ENCODE measurements around the gene KLHL10.
"Not testable (repeated sequence)": the region's sequence is repeated elsewhere in the genome, so short reads cannot be mapped to it uniquely, and the experiment has no call there.

The KLHL10 gene

DNA sequence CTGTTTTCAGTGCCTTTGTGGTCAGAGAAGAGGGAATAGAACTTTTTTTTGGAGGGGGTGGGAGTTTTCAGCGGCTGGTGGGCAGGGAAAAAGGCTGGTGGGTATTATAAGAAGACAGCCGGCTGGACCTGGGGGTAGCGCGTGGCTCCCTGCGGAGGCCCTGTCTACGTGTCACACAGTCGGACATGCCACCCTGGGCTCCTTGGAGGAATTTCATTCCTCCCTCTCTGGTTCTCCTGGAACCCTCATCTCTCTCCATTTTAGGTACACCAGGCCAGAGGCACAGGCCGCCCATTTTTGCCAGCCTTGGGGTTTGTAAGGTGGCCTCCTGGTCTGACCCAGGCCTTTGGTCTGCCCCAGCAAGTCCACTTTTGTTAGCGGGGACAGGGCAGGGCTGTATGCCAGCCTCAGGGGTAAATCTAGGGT, 23.9 kb upstream of the KLHL10 start:
- DNase-seq, result no peak

DNA sequence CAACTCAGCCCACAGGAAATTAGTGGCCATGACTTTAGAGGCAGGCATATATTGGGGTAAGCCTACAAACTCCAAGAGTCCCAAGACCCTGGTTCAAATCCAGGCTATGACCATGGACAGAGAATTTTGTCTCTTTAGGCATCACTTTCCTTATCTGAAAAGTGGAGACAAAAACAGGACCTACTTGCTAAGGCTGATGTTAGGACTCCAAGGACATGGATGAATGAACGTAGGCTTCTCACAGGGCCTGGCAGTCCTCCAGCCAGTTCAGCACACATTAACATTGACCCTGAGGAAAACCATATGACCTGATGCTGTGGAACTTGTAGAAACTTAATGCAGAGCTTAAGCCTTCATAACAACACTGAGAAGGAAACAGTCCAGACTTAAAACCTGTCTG, 23.4 kb upstream of the KLHL10 start:
- DNase-seq, result no peak

- no peak for DNase-seq
Observed at GRCh38 chr17:41816637-41817320, 20.8 kb upstream of the KLHL10 start.

GRCh38 chr17:41818024-41818423, 19.6 kb upstream of the KLHL10 start:
- no peak for DNase-seq

GRCh38 chr17:41821776-41822175, 15.8 kb upstream of the KLHL10 start:
- no peak for DNase-seq

GRCh38 chr17:41822216-41823140, 15.1 kb upstream of the KLHL10 start:
- no peak for DNase-seq

GRCh38 chr17:41823141-41823524, 14.5 kb upstream of the KLHL10 start:
- DNase-seq, result no peak

- DNase-seq, result no peak
Observed at GRCh38 chr17:41823580-41823979, 14.0 kb upstream of the KLHL10 start.

GRCh38 chr17:41824086-41824485, 13.5 kb upstream of the KLHL10 start:
- no peak for DNase-seq

DNA sequence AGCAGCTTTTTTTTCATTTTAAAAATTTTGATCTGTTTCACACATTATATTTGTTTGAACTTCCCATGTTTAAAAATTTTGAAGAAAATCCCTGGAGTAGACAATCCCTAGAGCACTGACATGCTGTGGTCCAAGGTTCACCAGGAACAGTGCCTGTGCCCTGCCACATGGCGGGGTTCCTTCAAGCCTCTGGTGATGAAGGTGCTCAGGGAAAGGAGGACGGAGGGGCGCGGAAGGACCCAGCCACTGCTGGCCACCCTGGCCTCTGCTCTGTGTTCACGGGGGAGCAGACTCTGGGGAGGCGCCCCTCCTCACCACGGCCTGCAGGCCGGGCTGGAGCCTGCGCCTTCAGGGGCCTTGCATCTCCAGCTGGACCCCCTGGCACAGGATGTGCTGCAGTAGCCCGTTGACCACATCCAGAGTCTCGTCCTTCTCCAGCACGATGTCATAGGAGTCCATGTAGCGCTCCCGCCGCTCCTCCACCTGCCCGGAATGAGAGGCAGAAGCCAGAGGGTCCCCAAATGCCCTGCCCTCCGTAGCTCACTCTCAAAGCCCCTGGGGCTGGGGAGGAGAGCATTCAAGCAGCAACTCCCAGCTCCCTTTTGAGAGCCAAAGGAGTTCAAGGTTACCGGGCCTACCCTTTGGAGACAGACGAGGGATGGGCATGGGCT, 12.3 kb upstream of the KLHL10 start:
- DNase-seq, result no peak

DNA sequence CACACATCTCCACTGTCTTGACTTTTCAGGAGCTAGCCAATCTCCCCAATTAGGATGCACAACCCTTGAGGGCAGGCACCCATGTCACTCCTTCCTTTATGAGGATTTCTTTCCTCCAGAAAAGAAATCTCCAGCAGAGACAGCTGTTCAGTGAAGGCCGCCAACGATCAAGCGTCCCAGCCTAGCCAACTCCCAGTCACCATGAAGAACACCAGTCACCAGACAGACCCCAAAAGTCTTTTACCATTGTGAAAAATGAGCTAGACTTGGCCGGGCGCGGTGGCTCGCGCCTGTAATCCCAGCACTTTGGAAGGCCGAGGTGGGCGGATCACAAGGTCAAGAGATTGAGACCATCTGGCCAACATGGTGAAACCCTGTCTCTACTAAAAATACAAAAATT, 7.7 kb upstream of the KLHL10 start:
- DNase-seq, result not testable (repeated sequence)

DNA sequence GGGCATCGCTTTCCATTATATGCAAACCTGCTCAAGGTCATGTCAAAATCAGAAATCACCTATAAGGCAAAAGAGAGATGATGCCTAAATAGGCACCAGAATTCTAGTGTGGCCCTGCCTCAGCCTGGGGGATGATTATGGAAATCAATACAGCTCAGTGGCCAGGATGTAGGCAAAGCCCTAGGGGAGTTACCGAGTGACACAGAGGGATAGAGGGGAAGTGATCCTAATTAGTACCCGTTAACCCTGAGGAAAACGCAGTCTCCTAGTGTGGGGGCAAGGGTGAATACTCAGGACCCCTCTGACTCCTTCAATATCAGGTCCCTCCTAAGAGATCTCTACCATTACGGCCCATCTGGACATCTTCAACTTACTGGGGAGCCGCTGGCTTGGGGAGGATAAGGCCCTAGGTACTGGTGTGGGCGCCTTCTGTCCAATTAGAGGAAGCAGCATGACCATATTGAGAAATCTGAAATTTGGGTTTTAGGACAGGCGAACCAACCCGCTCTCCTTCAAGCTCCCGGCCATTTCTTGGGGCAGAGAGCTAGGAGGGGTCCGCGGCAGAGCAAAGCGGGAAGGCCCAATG, 2.3 kb upstream of the KLHL10 start:
- no peak for DNase-seq

DNA sequence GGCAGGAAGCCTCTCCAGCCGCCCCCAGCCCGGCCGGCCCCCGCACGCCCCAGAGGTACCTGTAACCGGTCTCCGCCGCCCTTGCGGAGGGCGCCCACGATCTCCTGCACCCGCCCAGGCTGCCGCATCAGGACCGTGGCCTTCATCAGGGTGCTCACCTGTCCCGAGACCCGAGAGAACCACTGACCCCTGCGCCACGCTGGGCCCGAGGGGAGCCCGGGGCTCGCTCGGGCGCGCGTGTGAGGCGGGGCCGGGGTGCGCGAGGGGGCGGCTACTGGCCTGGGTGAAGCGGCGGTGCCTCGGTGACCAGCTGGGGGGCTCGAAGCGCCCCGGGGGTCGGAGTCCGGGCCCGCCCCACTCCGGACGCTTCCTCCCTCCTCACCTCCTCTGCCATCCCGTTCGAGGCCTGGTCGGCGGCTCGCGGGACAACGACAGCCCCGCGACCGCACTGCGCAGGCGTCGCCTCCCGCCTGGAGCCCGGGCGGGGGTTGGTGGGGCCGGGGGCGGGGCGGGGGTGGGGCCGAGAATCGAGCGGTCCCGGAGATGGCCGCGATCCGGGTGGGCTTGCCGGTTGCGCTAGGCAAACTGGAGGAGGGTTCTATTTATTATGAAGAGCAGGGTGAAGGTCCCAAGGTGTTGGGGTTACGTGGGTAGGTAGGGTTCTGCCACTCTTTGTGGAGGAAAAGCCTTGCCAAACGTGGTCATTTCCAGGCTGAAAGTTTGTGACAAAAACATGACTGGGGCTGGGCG, 1.6 kb upstream of the KLHL10 start, which contains the start of gene NT5C3B:
TSS of gene NT5C3B (minus strand) at position 433 of the 750 bp plus-strand sequence. CDS start at position 394, 39 bp downstream.
- no peak for DNase-seq

DNA sequence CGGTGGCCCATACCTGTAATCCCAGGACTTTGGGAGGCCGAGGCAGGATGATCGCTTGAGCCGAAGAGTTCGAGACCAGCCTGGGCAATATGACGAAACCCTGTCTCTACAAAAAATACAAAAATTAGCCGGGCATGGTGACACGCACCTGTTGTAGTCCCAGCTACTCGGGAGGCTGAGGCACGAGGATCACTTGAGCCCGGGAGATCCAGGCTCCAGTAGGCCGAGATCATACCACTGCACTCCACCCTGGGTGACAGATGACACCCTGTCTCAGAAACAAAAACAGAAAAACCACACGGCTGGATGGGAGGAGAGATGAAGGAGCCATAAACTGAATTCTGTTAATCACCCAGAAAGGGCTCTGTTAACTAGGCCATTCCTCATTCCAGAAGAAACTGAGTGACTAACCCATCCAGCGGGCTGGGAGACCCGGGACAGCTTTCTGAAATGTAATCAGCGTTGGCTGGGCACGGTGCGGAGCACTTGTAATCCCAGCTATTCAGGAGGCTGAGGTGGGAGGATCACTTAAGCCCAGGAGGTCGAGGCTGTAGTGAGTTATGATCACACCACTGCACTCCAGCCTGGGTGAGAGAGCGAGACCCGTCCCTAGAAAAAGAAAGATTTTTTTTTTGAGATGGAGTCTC, 952 bp upstream of the KLHL10 start:
- DNase-seq, result no peak

DNA sequence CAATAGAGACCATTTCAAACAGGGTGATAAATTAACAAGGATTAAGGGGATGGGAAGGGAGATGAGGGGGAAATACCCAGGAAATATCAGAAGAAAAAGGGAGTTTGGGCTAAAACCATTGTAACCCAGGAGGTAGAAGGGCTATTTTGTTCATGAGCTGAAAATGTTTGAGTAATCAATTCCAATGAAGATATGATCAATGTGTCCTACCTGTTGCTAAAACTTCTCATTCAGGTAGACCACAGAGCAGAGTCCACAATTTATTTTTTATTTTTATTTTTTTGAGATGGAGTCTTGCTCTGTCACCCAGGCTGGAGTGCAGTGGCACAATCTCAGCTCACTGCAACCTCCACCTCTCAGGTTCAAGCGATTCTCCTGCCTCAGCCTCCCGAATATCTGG, 1.8 kb downstream of the KLHL10 start:
- not testable (repeated sequence) for DNase-seq

DNA sequence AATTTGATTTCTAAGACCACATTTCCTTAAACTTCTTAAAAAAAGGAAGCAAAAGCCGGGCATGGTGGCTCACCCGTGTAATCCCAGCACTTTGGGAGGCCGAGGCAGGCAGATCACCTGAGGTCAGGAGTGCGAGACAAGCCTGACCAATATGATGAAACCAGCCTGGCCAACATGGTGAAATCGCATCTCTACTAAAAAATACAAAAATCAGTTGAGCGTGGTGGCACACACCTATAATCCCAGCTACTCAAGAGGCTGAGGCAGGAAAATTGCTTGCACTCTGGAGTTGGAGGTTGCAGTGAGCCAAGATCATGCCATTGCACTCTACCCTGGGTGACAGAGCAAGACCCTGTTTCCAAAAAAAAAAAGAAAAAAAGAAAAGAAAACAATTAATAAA, 3.2 kb downstream of the KLHL10 start:
- not testable (repeated sequence) for DNase-seq

DNA sequence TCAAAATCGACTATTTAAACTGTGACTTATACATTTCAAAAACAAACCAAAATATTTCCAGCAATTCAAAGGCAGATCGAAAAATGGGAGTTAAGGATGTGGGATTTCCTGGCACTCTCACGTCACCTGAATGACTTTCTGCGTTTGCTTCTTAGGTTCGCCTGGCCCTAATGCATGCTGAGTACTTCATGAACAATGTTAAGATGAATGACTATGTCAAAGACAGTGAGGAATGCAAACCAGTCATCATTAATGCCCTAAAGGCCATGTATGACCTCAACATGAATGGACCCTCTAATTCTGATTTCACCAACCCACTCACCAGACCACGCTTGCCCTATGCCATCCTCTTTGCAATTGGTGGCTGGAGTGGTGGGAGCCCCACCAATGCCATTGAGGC, 7.3 kb downstream of the KLHL10 start:
- no peak for DNase-seq

DNA sequence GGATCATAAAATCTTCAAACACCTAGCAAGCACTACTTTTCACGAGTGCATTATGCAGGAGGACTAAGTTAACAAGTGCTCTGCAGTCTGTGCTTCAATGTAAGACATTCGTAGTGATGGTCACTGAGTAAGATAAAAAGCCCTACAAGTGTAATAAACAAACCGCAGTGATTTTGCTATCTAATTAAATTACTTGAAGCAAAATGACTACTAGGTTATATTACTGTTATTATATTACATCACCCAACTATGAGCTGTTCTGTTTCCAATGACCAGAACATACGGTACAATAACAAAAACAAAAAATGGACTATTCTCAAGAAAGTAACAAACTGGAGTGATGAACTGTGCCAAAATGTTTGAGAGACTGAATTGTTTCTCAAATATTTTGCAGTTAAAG, 11.2 kb downstream of the KLHL10 start:
- no peak for DNase-seq

GRCh38 chr17:41849251-41849990, 11.8 kb downstream of the KLHL10 start:
- DNase-seq, result no peak

DNA sequence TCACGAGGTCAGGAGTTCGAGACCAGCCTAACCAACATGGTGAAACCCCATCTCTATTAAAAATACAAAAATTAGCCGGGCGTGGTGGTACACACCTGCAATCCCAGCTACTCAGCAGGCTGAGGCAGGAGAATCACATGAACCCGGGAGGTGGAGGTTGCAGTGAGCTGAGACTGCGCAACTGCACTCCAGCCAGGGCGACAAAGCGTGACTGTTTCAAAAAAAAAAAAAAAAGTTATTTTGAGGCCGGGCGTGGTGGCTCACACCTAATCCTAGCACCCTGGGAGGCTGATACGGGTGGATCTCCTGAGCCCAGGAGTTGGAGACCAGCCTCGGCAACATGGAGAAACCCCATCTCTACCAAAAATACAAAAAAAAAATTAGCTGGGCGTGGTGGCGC, 13.8 kb downstream of the KLHL10 start:
- not testable (repeated sequence) for DNase-seq

Data from GOT3 (cell line).